Measurements from ENCODE around the gene GPR42.
"Not testable (repeated sequence)": the region's sequence is repeated elsewhere in the genome, so short reads cannot be mapped to it uniquely, and the experiment has no call there.

Gene GPR42

DNA sequence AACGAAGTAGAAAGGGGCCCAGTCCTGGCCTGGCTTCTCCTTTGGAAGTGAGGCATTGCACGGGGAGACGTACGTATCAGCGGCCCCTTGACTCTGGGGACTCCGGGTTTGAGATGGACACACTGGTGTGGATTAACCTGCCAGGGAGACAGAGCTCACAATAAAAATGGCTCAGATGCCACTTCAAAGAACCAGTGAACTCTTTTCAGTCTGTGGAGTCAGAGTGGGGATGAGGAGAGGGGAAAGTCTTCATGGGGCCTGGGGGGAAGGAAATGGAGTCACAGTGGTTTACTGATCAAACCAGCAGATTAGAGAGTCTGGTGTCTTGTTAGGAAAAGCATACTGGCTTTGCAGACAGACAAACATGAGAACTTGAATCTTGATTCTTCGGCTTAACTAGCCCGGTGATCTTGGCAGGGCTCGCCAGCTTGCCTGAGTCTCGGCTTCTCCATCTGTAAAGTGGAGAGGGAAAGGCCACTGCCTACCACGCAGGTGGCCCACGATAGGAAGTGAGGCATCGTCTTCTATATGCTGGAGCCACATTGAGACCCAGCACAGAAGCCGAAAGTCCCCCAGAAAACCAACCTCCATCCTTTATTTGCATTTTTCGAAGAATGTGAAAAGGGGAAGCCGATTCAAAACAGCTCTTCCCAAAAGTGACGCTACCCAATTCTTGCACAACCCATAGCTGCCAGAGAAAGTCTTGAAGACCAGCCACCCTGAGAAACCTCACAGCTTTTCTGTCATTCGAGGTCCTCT is 23.5 kb upstream of the GPR42 start, which contains the start of gene FFAR1:
TSS of gene FFAR1 (plus strand) at position 732 of the 759 bp plus-strand sequence. CDS start 3,650 bp downstream, outside the sequence.
- DNase-seq: peak; percentile 25 to 43

DNA sequence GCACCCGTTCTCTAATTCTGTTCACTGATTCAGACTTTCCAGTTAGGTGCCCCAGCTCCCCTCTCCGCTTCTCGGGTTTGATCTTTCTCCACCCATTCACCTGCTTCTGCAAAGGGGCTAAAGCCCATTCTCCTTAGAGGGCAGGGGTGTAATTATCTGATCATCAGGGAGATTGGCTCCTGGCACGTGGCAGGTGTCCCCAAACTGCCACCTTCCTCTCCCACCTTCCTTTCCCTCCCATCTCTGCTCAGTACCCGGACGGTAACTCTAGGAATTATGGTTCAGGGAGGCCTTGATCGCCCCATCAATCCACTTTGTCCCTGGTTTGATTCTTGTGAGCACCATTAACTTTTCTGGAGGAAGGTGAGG is 23.0 kb upstream of the GPR42 start:
- no peak for DNase-seq

DNA sequence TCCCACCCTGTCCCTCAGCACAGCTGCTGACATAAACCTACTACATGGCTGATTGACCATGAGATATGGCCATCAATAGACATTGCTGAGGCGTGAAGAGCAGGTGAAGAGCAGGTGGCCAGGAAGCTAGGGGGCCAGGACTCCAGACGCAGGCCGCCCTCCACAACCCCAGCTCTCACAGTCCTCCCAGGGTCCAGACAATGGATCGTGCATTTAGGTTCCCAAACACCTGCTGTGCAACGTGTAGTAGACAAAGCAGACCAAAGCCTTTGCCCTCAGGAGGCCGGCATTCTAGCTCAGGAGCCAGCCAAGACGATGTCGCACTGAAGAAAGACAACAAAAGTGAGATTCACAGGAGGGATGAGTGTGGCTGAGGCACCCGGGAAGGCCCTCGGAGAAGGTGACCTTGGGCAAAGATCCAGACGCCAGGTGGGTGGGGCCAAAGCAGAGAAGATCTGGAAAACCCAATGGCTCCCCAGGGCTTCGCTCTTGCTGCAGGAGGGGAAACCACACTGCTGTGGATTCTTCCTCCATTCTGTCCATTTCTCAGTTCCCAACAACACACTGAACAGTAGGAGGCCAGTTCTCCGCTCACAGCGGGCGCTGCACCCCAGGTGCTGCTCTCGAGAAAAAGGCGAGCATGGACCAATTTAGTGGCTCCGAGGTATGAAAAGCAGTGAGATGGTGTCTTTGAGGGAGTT is 21.8 kb upstream of the GPR42 start:
- DNase-seq: no peak

DNA sequence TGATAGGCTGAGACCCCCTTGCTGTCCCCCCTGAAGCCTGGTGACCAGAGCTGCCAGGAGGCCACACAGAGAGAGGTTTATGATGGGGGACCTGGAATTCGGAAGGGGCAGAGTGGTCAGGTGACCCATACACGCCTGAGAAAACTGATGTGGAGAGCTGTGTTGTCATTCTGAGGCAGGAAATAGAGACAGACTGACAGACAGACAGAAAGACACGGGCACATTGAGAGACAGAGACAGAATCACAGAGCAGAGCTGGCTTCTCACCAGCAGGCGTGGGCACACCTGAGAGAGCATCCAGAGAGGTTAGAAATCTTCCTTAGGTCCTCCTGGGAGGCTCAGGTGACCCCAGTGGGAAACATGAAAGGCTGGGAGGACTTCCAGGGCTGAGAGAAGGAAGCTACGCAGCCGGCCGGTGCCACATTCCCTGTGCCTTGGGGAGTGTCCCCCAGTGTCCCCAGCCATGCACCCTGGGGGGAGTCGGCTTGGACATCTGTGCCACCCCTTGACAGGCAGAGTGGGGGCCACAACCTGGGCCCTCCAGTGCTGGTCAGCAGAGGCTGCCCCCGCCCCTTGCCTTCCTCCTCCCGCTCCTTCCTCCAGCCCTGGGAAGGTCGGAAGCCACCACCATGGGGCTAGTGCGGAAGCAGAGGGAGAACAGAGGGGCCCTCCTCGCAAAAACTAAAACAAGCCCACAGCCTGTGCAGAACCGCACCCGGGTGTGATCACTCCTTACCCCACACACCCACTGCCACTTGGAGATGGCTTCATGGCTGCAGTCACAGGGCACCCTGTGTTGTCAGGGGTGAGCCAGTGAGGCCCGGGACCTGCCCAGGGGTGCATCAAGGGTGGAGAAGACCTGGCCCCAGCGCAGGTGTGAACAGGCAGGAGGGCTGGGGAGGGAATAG is 21.0 kb upstream of the GPR42 start:
- no peak for DNase-seq

- no peak for DNase-seq
Measured at GRCh38 chr19:35350591-35350990, 20.3 kb upstream of the GPR42 start.

- no peak for DNase-seq
Measured at GRCh38 chr19:35351411-35352176, 19.3 kb upstream of the GPR42 start.

GRCh38 chr19:35352177-35352447 is 18.8 kb upstream of the GPR42 start:
- no peak for DNase-seq

DNA sequence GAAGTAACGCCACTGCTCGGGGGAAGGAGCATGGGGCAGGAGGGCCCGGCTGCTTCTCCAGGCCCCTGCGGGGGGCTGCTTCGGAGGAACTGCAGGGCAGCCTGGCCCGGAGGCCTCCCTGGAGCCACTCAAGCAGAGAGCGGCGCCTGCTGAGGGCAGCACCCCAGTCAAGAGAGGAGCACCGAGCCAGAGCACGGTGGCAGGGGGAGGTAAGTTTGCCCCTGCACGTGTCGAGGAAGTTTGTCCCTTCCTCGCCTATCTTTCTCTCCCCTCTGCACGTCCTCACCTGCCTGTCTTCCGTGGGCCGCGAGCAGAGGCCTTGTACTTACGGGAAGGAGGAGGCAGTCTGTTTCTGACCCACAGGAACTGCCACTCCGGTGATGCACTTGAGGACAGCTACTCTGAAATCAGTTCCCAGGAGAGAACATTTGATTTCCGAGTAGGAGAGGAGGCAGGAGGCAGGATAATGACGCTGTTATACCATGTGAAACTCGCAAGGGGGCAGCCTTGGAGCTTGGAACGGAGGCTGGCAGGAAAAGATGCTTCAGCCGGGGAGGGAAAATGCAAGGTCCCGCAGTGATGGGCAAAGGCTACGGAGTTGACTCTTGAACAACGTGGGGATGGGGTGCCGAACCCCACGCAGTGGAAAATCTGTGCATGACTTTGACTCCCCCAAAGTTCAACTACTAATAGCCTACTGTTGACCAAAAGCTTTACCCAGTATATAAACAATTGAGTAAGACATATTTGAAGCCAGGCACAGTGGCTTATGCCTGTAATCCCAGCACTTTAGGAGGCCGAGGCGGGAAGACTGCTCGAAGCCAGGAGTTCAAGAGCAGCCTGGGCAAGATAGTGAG is 18.2 kb upstream of the GPR42 start:
- DNase-seq: peak; percentile 60 to 61

DNA sequence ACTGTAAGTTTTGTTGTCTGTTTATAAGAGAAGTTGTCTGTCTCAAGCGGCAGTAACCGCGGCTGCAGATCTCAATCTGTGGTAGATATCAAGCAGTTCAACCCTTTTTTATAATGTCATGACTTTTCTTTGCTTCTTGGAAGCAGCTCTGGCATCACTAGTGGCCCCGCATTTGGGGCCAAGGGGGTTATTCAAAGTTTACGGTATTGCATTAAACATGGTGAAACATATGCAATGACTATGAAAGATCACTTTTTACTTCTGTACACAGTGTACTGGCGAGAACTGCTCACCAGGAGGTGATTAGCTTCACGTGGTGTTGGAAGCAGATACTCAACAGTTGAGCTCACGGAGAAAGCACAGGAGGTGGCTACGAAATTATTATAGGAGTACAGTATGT is 17.2 kb upstream of the GPR42 start:
- DNase-seq: no peak

DNA sequence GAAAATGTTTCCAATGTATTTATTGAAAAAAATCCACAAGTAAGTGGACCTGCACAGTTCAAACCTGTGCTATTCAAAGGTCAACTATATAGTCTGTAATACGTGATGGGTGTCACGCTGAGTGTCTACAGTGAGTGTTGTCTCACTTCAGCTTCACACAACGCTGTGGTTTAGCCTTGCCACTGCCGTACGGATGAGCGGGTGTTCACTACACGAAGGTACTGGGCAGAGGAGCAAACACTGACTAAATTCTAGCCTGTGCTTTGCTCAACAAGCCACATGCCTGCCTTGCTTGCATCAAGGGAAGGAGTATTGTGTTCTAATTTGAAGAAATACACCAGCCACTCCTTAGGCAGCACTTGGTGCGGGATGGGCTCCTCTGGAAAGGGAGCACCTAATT is 16.0 kb upstream of the GPR42 start:
- no peak for DNase-seq

DNA sequence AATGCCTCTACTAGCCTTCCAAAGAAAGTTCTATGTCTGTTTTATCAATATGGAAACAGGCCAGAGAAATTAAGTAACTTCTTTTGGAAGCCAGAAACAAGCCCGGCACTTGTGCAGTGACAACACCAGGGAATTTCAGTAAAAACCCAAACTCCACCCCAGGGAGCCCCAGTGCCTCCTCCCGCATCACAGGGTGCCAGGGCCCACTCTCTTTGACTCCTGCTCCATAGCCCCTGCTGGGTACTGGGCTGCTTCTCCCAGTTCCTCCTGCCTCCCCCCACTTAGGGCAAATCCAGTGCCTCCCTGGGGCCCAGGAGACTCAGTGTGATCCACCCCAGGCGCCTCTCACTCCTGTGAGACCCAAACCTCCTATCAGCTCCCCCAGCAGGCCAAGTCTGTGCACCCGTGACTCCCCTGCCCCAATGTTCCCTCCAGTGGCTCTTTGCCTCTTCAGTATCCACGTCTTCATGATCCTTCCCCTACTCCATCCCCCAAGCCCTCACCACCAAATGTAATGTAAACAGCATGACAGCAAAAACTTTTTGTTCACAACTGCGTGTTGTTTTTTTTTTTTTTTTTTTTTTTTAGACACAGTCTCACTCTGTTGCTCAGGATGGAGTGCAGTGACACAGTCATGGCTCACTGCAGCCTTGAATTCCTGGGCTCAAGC is 14.9 kb upstream of the GPR42 start:
- DNase-seq: no peak

GRCh38 chr19:35357867-35358573 is 12.8 kb upstream of the GPR42 start, which contains the start of gene FFAR3:
Gene FFAR3 (plus strand): TSS chr19:35358460. CDS start chr19:35358891, 431 bp downstream.
- no peak for DNase-seq

- not testable (repeated sequence) for DNase-seq
Measured at GRCh38 chr19:35358834-35359233, 12.0 kb upstream of the GPR42 start.

- not testable (repeated sequence) for DNase-seq
Measured at GRCh38 chr19:35359395-35359794, 11.5 kb upstream of the GPR42 start.

DNA sequence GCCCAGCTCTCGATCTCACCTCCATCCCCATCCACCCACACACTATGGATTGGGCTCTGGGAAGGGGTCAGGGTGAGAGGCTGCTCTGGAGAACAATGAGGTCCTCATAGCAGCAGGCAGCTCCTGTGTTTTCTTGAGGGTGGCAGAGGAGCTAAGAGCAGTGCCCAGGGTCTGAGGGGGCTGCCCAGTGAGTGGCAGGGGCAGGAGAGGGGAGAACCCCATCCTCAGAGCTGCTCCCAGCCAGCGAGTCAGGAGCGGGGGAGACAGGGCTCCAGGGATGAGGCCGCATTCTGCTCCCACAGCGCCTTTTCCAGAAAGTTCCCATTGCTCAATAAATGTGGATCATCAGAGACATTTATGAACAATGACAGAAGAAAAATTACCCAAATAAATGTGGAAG is 10.8 kb upstream of the GPR42 start:
- not testable (repeated sequence) for DNase-seq

DNA sequence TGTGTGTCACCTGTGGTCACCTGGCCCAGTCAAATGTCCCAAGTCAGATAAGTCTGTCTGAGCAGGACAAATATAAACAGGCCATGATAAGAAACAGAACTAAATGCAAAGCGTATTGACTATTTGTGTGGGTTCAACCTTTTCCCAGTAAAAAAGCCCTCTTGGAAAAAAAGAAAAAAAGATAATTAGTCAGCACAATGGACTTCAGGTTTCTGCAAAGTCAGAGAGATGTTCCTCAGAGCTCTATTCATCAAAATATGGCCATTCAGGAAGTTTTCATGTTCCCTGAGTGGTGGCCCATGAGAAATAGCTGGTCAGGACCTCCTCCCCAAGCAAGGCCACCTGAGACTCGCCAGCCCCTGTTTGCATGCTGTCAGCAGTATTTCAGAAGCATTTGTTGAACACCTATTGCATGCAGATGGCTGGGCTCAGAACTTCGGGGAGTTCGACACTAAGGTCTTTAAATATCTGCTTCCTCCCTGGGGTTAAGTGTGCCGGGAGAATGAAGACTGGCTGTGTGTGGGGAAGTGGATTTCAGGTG is 9.9 kb upstream of the GPR42 start:
- no peak for DNase-seq

- DNase-seq: no peak
Measured at GRCh38 chr19:35362261-35363000, 8.4 kb upstream of the GPR42 start.

- no peak for DNase-seq
Measured at GRCh38 chr19:35363001-35363590, 7.8 kb upstream of the GPR42 start.

Data from activated CD4-positive, alpha-beta T cell treated with anti-CD3 and anti-CD28 coated beads, Interleukin-2, amount 50 U/mL, for 4 hours (primary cell).